ENCODE results near the gene LNX1.

GRCh38 chr4:53424280-53424679, 167.0 kb downstream of the LNX1 start:
- no peak for TF ChIP-seq CTCF (IDR thresholded peaks at IDR 0.05)
- TF ChIP-seq EP300 (IDR thresholded peaks at IDR 0.05): no peak
- no peak for TF ChIP-seq POLR2A (IDR thresholded peaks at IDR 0.05)

All from tibial nerve (tissue), 4 donors.